PFSK-1 (cell line): ENCODE results near the gene DOCK10.

Source experiments
- FOXP2 ChIP-seq: optimal IDR thresholded peaks from 2 replicates; pipeline ENCODE3; 2011; ENCODE audit warnings: borderline replicate concordance, control low read depth, inconsistent platforms; ENCODE audit not compliant: insufficient read depth; ENCODE audit errors: extremely low read length, extremely low read depth
- POLR2AphosphoS5 ChIP-seq: IDR thresholded peaks from 2 replicates; pipeline ENCODE4 v1.6.1; 2012; ENCODE audit warnings: low read depth, mild to moderate bottlenecking, control low read depth, low read length, moderate library complexity
- REST ChIP-seq, 2 experiments: IDR thresholded peaks; 2 replicates each; pipeline versions ENCODE4 v1.6.1 to v1.8.0; 2011 to 2012; ENCODE audit warnings: low read depth in 2 of 2, low read length in 2 of 2, control low read depth in 1 of 2, inconsistent platforms in 1 of 2, mild to moderate bottlenecking in 1 of 2, moderate library complexity in 1 of 2; ENCODE audit not compliant: insufficient read depth in 1 of 2
- SIN3A ChIP-seq: IDR thresholded peaks from 2 replicates; pipeline ENCODE4 v1.6.1; 2012; ENCODE audit warnings: mild to moderate bottlenecking, low read length, moderate library complexity, borderline replicate concordance; ENCODE audit not compliant: insufficient read depth
- TAF1 ChIP-seq: IDR thresholded peaks from 2 replicates; pipeline ENCODE4 v1.6.1; 2012; ENCODE audit warnings: low read length, control low read depth, borderline replicate concordance; ENCODE audit not compliant: insufficient read depth

The DOCK10 gene

GRCh38 chr2:224780823-224781222 lies 261.4 kb downstream of the DOCK10 start:
- TF ChIP-seq SIN3A (no peak), TAF1 (no peak), POLR2AphosphoS5 (no peak), REST (IDR thresholded peaks at IDR 0.05; ENCODE audit: insufficient read depth in 1 of 2, low read depth in 2 of 2, low read length in 2 of 2) (no peak), FOXP2 (no peak)

- TF ChIP-seq SIN3A (no peak), POLR2AphosphoS5 (no peak), REST (IDR thresholded peaks at IDR 0.05; ENCODE audit: insufficient read depth in 1 of 2, low read depth in 2 of 2, low read length in 2 of 2) (no peak), FOXP2 (no peak)
Measured at GRCh38 chr2:224780106-224780505, 262.2 kb downstream of the DOCK10 start.

GRCh38 chr2:224778474-224778877 lies 263.8 kb downstream of the DOCK10 start:
- no peak for TF ChIP-seq REST (IDR thresholded peaks at IDR 0.05; ENCODE audit: insufficient read depth in 1 of 2, low read depth in 2 of 2, low read length in 2 of 2)
- TF ChIP-seq SIN3A = no peak
- no peak for TF ChIP-seq FOXP2
- TF ChIP-seq POLR2AphosphoS5 = no peak
- no peak for TF ChIP-seq TAF1

- no peak for TF ChIP-seq POLR2AphosphoS5
- no peak for TF ChIP-seq SIN3A
- TF ChIP-seq REST (IDR thresholded peaks at IDR 0.05; ENCODE audit: insufficient read depth in 1 of 2, low read depth in 2 of 2, low read length in 2 of 2) = no peak
- TF ChIP-seq TAF1 = no peak
- no peak for TF ChIP-seq FOXP2
Measured at GRCh38 chr2:224777559-224777930, 264.7 kb downstream of the DOCK10 start.

GRCh38 chr2:224776795-224777558 lies 265.3 kb downstream of the DOCK10 start:
- TF ChIP-seq FOXP2 = no peak
- no peak for TF ChIP-seq SIN3A
- no peak for TF ChIP-seq REST (IDR thresholded peaks at IDR 0.05; ENCODE audit: insufficient read depth in 1 of 2, low read depth in 2 of 2, low read length in 2 of 2)
- no peak for TF ChIP-seq POLR2AphosphoS5
- TF ChIP-seq TAF1 = no peak
